ENCODE measurements around the gene PRKCB. TPM values are rescaled to one million over a fixed set of nuclear protein-coding genes. Genes with fewer than 3 reads are reported as not detected.
"Not testable (repeated sequence)": the region's sequence is repeated elsewhere in the genome, so short reads cannot be mapped to it uniquely, and the experiment has no call there.

PRKCB gene
- polyA plus RNA-seq, 1 donor from 2014 or later: 27.6 TPM

GRCh38 chr16:23909792-23910418 lies 74.1 kb downstream of the PRKCB start:
- Histone ChIP-seq H3K4me2 (ENCODE audit: low read length) (no peak overlapping the region), H3K36me3 (ENCODE audit: insufficient read depth, low read length) (no peaks in the 10 kb centered on the region), H3F3A (ENCODE audit: insufficient read depth, low read length, poor library complexity, severe bottlenecking) (no peaks in the 10 kb centered on the region), H3K27me3 (ENCODE audit: insufficient read depth, low read depth, low read length) (no peaks in the 10 kb centered on the region), H4K20me1 (ENCODE audit: insufficient read depth) (no peaks in the 10 kb centered on the region), H3K9me3 (ENCODE audit: low read length) (no peaks in the 10 kb centered on the region), H2AFZ (ENCODE audit: low read depth, low read length) (no peak overlapping the region), H3K79me2 (replicated peaks; ENCODE audit: insufficient read depth, low read length) (no peaks in the 10 kb centered on the region), H3K9me2 (ENCODE audit: insufficient read depth, low read length) (no peaks in the 10 kb centered on the region), H3K4me3 (ENCODE audit: low read length) (no peak overlapping the region), H3K27ac (ENCODE audit: low read length) (no peak overlapping the region), H3K9ac (ENCODE audit: low read length) (no peak overlapping the region)
- TF ChIP-seq MXI1 (conservative IDR thresholded peaks at IDR 0.05; ENCODE audit: poor library complexity, severe bottlenecking) (no peak), TAF1 (IDR thresholded peaks at IDR 0.05; ENCODE audit: low read depth) (no peak), CTCF (IDR thresholded peaks at IDR 0.05; ENCODE audit: poor library complexity, severe bottlenecking) (no peak), EZH2 (IDR thresholded peaks at IDR 0.05; ENCODE audit: borderline replicate concordance, insufficient read depth, low read length, poor library complexity, severe bottlenecking) (no peak), REST (IDR thresholded peaks at IDR 0.05; ENCODE audit: borderline replicate concordance) (no peak), RAD21 (conservative IDR thresholded peaks at IDR 0.05) (no peak), POLR2AphosphoS5 (IDR thresholded peaks at IDR 0.05) (no peak), EP300 (conservative IDR thresholded peaks at IDR 0.05; ENCODE audit: poor library complexity, severe bottlenecking) (no peak), SMC3 (conservative IDR thresholded peaks at IDR 0.05; ENCODE audit: poor library complexity) (no peak)

GRCh38 chr16:23914946-23915530 lies 79.3 kb downstream of the PRKCB start:
- H3K4me3 ChIP-seq (ENCODE audit: low read length): no peak overlapping the region
- TF ChIP-seq TAF1 (IDR thresholded peaks at IDR 0.05; ENCODE audit: low read depth) (no peak), EP300 (conservative IDR thresholded peaks at IDR 0.05; ENCODE audit: poor library complexity, severe bottlenecking) (no peak), MXI1 (conservative IDR thresholded peaks at IDR 0.05; ENCODE audit: poor library complexity, severe bottlenecking) (no peak)
- H3K27ac ChIP-seq (ENCODE audit: low read length): no peak overlapping the region
- H2AFZ ChIP-seq (ENCODE audit: low read depth, low read length): no peak overlapping the region
- no peaks in the 10 kb centered on the region for H4K20me1 ChIP-seq (ENCODE audit: insufficient read depth)
- no peaks in the 10 kb centered on the region for H3K9me3 ChIP-seq (ENCODE audit: low read length)
- H3K9me2 ChIP-seq (ENCODE audit: insufficient read depth, low read length): no peaks in the 10 kb centered on the region
- no peaks in the 10 kb centered on the region for H3F3A ChIP-seq (ENCODE audit: insufficient read depth, low read length, poor library complexity, severe bottlenecking)
- H3K9ac ChIP-seq (ENCODE audit: low read length): no peak overlapping the region
- no peaks in the 10 kb centered on the region for H3K36me3 ChIP-seq (ENCODE audit: insufficient read depth, low read length)
- H3K4me2 ChIP-seq (ENCODE audit: low read length): no peak overlapping the region
- H3K27me3 ChIP-seq (ENCODE audit: insufficient read depth, low read depth, low read length): no peaks in the 10 kb centered on the region
- H3K79me2 ChIP-seq (replicated peaks; ENCODE audit: insufficient read depth, low read length): no peaks in the 10 kb centered on the region

GRCh38 chr16:23916552-23916951 lies 80.8 kb downstream of the PRKCB start:
- not testable (repeated sequence) for H3K36me3 ChIP-seq (ENCODE audit: insufficient read depth, low read length); H3K9me3 ChIP-seq (ENCODE audit: low read length); H3K4me3 ChIP-seq (ENCODE audit: low read length); H3K9me2 ChIP-seq (ENCODE audit: insufficient read depth, low read length); H2AFZ ChIP-seq (ENCODE audit: low read depth, low read length); H3K27ac ChIP-seq (ENCODE audit: low read length); H4K20me1 ChIP-seq (ENCODE audit: insufficient read depth); H3K4me2 ChIP-seq (ENCODE audit: low read length); H3K9ac ChIP-seq (ENCODE audit: low read length); H3K27me3 ChIP-seq (ENCODE audit: insufficient read depth, low read depth, low read length); H3F3A ChIP-seq (ENCODE audit: insufficient read depth, low read length, poor library complexity, severe bottlenecking); H3K79me2 ChIP-seq (replicated peaks; ENCODE audit: insufficient read depth, low read length)

All from neural cell (in vitro differentiated cells).